Osteoblast (primary cell): Measurements from ENCODE around the gene GUCA1A. TPM values are rescaled to one million over a fixed set of nuclear protein-coding genes. Genes with fewer than 3 reads are reported as not detected.
A peak's percentile ranks its signal among the peaks of the same experiment; 100 is the strongest.

ENCODE experiments used
- DNase-seq: peaks from one replicate; pipeline ENCODE4 v3.0.0; 2011; ENCODE audit warnings: low spot score, mixed read lengths; ENCODE audit not compliant: insufficient read length; ENCODE audit errors: missing footprints
- H2AFZ ChIP-seq: 2 replicates; pipeline ENCODE4 v1.6.0; 2011; ENCODE audit warnings: mild to moderate bottlenecking, low read length
- H3K27ac ChIP-seq: 2 replicates; pipeline ENCODE4 v1.5.1; 2011; ENCODE audit warnings: mild to moderate bottlenecking, low read depth, low read length, moderate library complexity
- H3K27me3 ChIP-seq: 2 replicates; pipeline ENCODE4 v1.6.0; 2012; ENCODE audit warnings: mild to moderate bottlenecking, control low read depth, inconsistent platforms, low read length, moderate library complexity; ENCODE audit not compliant: insufficient read depth
- H3K36me3 ChIP-seq: 2 replicates; pipeline ENCODE4 v1.5.1; 2011; ENCODE audit warnings: mild to moderate bottlenecking, low read length, control low read depth, moderate library complexity; ENCODE audit not compliant: insufficient read depth
- H3K4me1 ChIP-seq: 2 replicates; pipeline ENCODE4 v1.5.1; 2011; ENCODE audit warnings: mild to moderate bottlenecking, low read length, control low read depth, moderate library complexity; ENCODE audit not compliant: insufficient read depth
- H3K4me2 ChIP-seq: 2 replicates; pipeline ENCODE4 v1.6.0; 2011; ENCODE audit warnings: mild to moderate bottlenecking, low read length; ENCODE audit not compliant: insufficient read depth
- H3K4me3 ChIP-seq: fragments of 200-600 bp; sonication (generic); 3 replicates; pipeline ENCODE4 v1.5.1; 2012; ENCODE audit warnings: mild to moderate bottlenecking, low read length, inconsistent platforms; ENCODE audit not compliant: insufficient read depth
- H3K79me2 ChIP-seq: 2 replicates; pipeline ENCODE4 v1.6.0; 2012; ENCODE audit warnings: mild to moderate bottlenecking, low read length, control low read depth, inconsistent platforms; ENCODE audit not compliant: insufficient read depth
- H3K9me3 ChIP-seq: 2 replicates; pipeline ENCODE4 v1.5.1; 2011; ENCODE audit warnings: low read depth, low read length, control low read depth
- H4K20me1 ChIP-seq: 2 replicates; pipeline ENCODE4 v1.6.0; 2012; ENCODE audit warnings: mild to moderate bottlenecking, low read length, control low read depth; ENCODE audit not compliant: insufficient read depth
- CTCF ChIP-seq: IDR thresholded peaks from 2 replicates; pipeline ENCODE4 v1.5.1; 2011; ENCODE audit warnings: mild to moderate bottlenecking, low read depth, low read length, moderate library complexity; ENCODE audit errors: extremely low read depth
- total RNA-seq: library from RNA; depleted of rRNA; stranded (reverse); fragments of >200 nt; gene quantifications from 2 replicates; pipeline ENCODE4 v1.2.3, GENCODE V29; 2012

The GUCA1A gene
- total RNA-seq, 1 donor = not detected

GRCh38 chr6:42226161-42226611 lies 53.0 kb downstream of the GUCA1A start:
- Histone ChIP-seq H2AFZ (no peak overlapping the region), H3K27ac (peak overlapping the region; percentile 52), H3K9me3 (no peaks in the 10 kb centered on the region), H3K27me3 (no peaks in the 10 kb centered on the region), H3K36me3 (peaks cover 12% of the 10 kb centered on the region), H3K4me1 (peaks cover 27% of the 10 kb centered on the region), H3K4me2 (peak overlapping the region; percentile 43), H4K20me1 (no peaks in the 10 kb centered on the region), H3K79me2 (no peaks in the 10 kb centered on the region), H3K4me3 (no peak overlapping the region)
- peak; percentile 70 for DNase-seq
- TF ChIP-seq CTCF = no peak

GRCh38 chr6:42226645-42227143 lies 53.5 kb downstream of the GUCA1A start:
- no peaks in the 10 kb centered on the region for H3K79me2 ChIP-seq
- TF ChIP-seq CTCF = no peak
- H3K36me3 ChIP-seq = peaks cover 12% of the 10 kb centered on the region
- peak overlapping the region; percentile 43 for H3K4me2 ChIP-seq
- no peaks in the 10 kb centered on the region for H3K9me3 ChIP-seq
- no peaks in the 10 kb centered on the region for H3K27me3 ChIP-seq
- no peak overlapping the region for H2AFZ ChIP-seq
- no peaks in the 10 kb centered on the region for H4K20me1 ChIP-seq
- H3K4me3 ChIP-seq = no peak overlapping the region
- peak; percentile 58 for DNase-seq
- H3K4me1 ChIP-seq = peaks cover 27% of the 10 kb centered on the region
- peak overlapping the region; percentile 52 for H3K27ac ChIP-seq

- Histone ChIP-seq H3K4me3 (no peak overlapping the region), H3K36me3 (peaks cover 12% of the 10 kb centered on the region), H2AFZ (no peak overlapping the region), H3K4me2 (peak overlapping the region; percentile 43), H3K9me3 (no peaks in the 10 kb centered on the region), H3K79me2 (no peaks in the 10 kb centered on the region), H3K27ac (peak overlapping the region; percentile 52), H3K27me3 (no peaks in the 10 kb centered on the region), H3K4me1 (peaks cover 27% of the 10 kb centered on the region), H4K20me1 (no peaks in the 10 kb centered on the region)
- DNase-seq = peak; percentile 66
- TF ChIP-seq CTCF = no peak
Observed at GRCh38 chr6:42227173-42227850, 54.1 kb downstream of the GUCA1A start.

GRCh38 chr6:42228305-42228704 lies 55.1 kb downstream of the GUCA1A start:
- H3K9me3 ChIP-seq = no peaks in the 10 kb centered on the region
- TF ChIP-seq CTCF = no peak
- no peaks in the 10 kb centered on the region for H3K27me3 ChIP-seq
- H2AFZ ChIP-seq = no peak overlapping the region
- no peaks in the 10 kb centered on the region for H4K20me1 ChIP-seq
- no peak overlapping the region for H3K4me2 ChIP-seq
- H3K27ac ChIP-seq = no peak overlapping the region
- H3K4me1 ChIP-seq = peaks cover 27% of the 10 kb centered on the region
- no peak overlapping the region for H3K4me3 ChIP-seq
- DNase-seq = no peak
- H3K36me3 ChIP-seq = peaks cover 12% of the 10 kb centered on the region
- no peaks in the 10 kb centered on the region for H3K79me2 ChIP-seq
